Kidney capillary endothelial cell (primary cell): ENCODE results near the gene RUFY2.

Source experiments
- DNase-seq: peaks from one replicate; pipeline ENCODE4 v3.0.0-alpha.2; 2018; ENCODE audit warnings: low spot score

The RUFY2 gene

GRCh38 chr10:68364101-68364886 lies 42.8 kb downstream of the RUFY2 start:
- DNase-seq, result no peak

- DNase-seq, result no peak
Measured at GRCh38 chr10:68362590-68362989, 44.5 kb downstream of the RUFY2 start.

- DNase-seq, result no peak
Measured at GRCh38 chr10:68359189-68359588, 47.9 kb downstream of the RUFY2 start.

GRCh38 chr10:68353537-68353936 lies 53.5 kb downstream of the RUFY2 start:
- DNase-seq, result no peak

DNA sequence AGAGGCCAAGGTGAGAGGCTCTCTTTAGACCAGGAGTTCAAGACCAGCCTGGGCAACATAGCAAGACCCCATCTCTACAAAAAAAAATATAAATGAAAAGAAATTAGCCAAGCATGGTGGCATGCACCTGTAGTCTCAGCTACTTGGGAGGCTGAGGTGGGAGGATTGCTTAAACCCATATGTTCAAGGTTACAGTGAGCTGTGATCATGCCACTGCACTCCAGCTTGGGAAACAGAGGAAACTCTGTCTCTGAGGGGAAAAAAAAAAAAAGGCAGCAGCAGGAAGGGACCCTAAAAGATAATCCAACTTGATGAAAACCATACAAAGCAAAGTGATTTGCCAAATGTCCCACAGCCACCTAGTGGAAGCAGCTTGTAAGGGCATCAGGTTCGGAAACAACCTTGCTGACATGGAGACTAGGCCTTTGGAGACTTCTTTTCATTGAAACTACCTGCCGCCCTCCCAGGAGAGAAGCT lies 58.8 kb downstream of the RUFY2 start:
- DNase-seq, result no peak

DNA sequence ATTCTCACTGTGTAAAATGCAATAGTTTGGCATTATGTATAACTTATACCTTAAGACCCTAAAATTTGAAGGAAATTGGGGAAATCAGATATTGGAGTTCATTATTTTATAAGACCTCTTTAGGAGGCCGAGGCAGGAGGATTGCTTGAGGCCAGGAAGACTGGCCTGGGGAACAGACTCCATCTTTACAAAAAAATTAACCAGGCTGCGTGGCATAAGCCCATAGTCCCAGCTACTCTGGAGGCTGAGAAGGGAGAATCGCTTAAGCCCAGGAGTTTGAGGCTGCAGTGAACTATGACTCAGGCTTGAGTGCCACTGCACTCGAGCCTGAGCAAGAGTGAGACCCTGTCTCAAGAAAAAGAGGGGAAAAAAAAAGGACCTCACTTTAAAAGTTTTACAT lies 60.3 kb downstream of the RUFY2 start:
- DNase-seq, result no peak

GRCh38 chr10:68345621-68346020 lies 61.5 kb downstream of the RUFY2 start:
- no peak for DNase-seq

GRCh38 chr10:68342909-68343516 lies 64.1 kb downstream of the RUFY2 start:
- DNase-seq, result no peak

DNA sequence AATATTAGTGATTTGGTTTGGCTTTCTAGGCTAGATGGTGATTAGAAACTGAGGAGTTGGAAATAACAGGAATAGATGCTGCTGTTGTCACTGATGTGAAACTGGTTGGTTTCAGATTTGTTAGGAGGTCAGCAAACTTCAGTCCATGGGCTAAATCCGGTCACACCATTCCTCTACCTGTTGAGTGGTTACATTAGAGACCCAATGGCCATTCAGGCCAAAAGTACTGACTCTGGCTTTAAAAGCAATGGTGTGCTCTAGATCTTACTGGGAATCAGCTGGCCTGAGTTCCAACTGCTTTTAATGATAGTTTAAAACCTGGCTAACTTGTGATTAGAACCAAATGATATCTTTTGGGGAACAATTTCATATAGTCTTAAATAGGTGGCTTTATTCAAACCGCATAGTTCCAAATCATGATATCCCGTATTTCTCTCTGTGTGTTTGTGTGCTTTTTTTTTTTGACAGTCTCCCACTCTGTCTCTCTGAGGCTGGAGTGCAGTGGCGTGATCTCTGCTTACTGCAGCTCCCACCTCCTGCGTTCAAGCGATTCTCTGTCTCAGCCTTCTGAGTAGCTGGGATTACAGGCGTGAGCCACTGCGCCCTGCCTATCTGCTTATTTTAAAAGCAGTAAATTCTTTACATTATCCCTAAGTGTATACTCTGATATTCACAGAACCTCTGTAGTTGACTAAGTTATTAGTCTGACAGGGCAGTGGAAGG lies 66.6 kb downstream of the RUFY2 start:
- DNase-seq, result no peak

GRCh38 chr10:68336754-68337351 lies 70.2 kb downstream of the RUFY2 start:
- no peak for DNase-seq

DNA sequence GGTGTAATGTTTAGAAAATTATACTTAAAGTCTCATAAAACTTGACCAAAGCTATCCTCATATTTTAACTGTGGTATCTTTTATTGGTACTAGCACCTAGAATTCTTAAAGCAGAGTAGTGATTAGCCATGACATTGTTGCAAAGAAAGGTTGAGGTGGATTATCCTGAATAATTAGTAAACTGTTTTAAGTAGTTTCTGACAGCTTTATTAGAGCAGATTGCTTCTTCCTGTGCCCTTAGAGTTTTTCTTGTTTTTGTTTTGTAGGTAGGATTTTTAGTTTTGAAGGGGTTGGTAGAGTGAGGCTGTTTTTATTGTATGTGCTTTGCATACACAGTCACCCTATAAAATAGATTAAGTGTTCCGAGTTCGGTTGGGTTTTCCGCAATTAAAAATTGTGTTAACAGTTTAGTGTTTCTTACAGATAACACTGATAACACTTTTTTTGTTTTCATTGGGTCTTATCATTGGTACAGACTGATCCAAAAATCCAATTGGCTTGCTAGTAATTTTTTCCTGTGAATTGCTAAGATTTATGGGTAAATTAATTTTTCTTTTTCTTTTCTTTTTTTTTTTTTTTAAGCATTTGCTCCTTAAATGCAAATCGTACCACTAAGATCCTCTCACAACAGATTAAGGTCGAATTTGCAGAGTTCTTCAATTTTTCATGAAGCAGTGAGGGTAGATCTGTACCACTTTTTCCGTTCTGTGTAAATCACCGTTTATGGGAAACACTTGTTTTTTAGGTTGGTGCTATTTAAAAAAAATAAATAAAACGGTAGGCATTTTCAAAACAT lies 72.2 kb downstream of the RUFY2 start:
- DNase-seq, result no peak

- no peak for DNase-seq
Measured at GRCh38 chr10:68333440-68334431, 73.3 kb downstream of the RUFY2 start.

DNA sequence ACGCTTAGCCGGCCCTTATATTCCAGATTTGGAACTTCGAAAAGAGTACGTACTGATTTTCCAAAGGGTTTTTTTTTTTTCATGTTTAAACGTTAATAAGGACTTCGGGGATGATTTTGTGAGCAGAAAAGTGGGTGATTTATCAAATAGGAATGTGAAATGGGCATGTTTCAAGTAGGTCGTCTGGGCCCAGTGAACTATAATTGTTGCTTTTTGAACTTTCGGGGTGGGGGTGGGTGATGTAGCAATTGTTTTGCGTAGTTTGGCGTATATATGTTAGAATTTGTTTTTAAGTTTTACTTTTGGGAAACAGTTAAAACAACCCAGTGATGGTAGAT lies 74.0 kb downstream of the RUFY2 start:
- DNase-seq, result no peak

GRCh38 chr10:68332259-68333057 lies 74.6 kb downstream of the RUFY2 start, which contains the start of gene PBLD:
PBLD (minus strand) TSS chr10:68332928; CDS start chr10:68306844, 26,084 bp downstream.
- DNase-seq, result peak; percentile 50

- peak; percentile 96 for DNase-seq
Measured at GRCh38 chr10:68331455-68332258, 75.4 kb downstream of the RUFY2 start, which contains the start of gene HNRNPH3. HNRNPH3 (plus strand) TSS chr10:68332064; CDS start chr10:68337222, 5,158 bp downstream.

GRCh38 chr10:68330852-68331454 lies 76.1 kb downstream of the RUFY2 start:
- no peak for DNase-seq

DNA sequence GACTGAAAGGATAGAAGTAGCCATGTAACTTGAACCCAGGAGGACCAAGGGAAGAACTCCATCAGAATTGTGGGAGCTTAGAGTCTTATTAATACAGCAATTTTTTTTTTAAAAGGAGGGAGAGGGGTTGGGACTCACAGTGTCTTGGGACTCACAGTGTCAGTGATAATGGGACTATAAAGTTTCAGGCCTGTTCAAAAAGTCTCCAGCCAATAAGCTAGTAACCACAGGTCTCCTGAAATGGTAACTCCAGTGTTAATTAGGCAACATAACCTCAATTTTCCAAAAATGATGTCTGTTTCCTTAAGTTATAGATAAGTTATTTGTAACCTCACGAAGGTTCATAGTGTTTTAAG lies 77.6 kb downstream of the RUFY2 start:
- no peak for DNase-seq
